ENCODE measurements around the gene SOBP. TPM values are rescaled to one million over a fixed set of nuclear protein-coding genes. Genes with fewer than 3 reads are reported as not detected.

Gene SOBP
- total RNA-seq, 1 donor from 2014 or later, result 16.1 TPM

- no peak overlapping the region for H3K4me3 Mint-ChIP-seq (ENCODE audit: unreplicated experiment)
- H3K27me3 Mint-ChIP-seq (ENCODE audit: unreplicated experiment), result no peaks in the 10 kb centered on the region
- H3K27ac Mint-ChIP-seq (ENCODE audit: unreplicated experiment), result no peak overlapping the region
- no peak for DNase-seq
- no peaks in the 10 kb centered on the region for H3K36me3 Mint-ChIP-seq (ENCODE audit: unreplicated experiment)
- peaks cover 3% of the 10 kb centered on the region for H3K9me3 Mint-ChIP-seq (ENCODE audit: unreplicated experiment)
- TF ChIP-seq, protein P1, sequence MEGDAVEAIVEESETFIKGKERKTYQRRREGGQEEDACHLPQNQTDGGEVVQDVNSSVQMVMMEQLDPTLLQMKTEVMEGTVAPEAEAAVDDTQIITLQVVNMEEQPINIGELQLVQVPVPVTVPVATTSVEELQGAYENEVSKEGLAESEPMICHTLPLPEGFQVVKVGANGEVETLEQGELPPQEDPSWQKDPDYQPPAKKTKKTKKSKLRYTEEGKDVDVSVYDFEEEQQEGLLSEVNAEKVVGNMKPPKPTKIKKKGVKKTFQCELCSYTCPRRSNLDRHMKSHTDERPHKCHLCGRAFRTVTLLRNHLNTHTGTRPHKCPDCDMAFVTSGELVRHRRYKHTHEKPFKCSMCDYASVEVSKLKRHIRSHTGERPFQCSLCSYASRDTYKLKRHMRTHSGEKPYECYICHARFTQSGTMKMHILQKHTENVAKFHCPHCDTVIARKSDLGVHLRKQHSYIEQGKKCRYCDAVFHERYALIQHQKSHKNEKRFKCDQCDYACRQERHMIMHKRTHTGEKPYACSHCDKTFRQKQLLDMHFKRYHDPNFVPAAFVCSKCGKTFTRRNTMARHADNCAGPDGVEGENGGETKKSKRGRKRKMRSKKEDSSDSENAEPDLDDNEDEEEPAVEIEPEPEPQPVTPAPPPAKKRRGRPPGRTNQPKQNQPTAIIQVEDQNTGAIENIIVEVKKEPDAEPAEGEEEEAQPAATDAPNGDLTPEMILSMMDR (IDR thresholded peaks at IDR 0.05; ENCODE audit: partially characterized antibody, unreplicated experiment), result no peak
- peaks cover 23% of the 10 kb centered on the region for H3K4me1 Mint-ChIP-seq (ENCODE audit: low read depth, unreplicated experiment)
These were observed 217.7 kb downstream of the SOBP start for GRCh38 chr6:107707346-107708275.

DNA sequence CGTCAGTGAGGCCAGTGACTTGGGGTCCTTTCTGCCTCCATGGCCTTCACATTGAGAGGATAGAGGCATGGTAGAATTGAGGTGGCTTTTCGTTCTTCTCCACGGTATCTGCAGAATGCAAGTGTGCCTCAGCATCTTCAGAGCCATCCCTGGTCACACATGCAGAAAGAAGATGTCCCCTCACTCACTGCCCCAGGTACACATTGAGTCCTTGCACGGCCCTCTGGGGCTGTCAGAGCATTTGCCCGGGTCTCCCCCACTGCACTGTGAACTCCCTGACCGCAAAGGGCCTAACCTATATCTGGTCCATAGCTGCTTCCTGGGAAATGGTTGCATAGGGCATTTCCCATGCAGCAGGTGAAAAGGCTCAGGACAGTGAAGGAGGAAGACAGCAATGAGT, 218.5 kb downstream of the SOBP start:
- Mint-ChIP-seq H3K36me3 (ENCODE audit: unreplicated experiment) (no peaks in the 10 kb centered on the region), H3K9me3 (ENCODE audit: unreplicated experiment) (peaks cover 4% of the 10 kb centered on the region), H3K27me3 (ENCODE audit: unreplicated experiment) (no peaks in the 10 kb centered on the region), H3K4me1 (ENCODE audit: low read depth, unreplicated experiment) (peaks cover 27% of the 10 kb centered on the region), H3K27ac (ENCODE audit: unreplicated experiment) (no peak overlapping the region), H3K4me3 (ENCODE audit: unreplicated experiment) (no peak overlapping the region)
- DNase-seq, result no peak
- TF ChIP-seq, protein P1 (IDR thresholded peaks at IDR 0.05; ENCODE audit: partially characterized antibody, unreplicated experiment), result no peak

GRCh38 chr6:107709341-107709740, 219.4 kb downstream of the SOBP start:
- Mint-ChIP-seq H3K27ac (ENCODE audit: unreplicated experiment) (no peak overlapping the region), H3K9me3 (ENCODE audit: unreplicated experiment) (peaks cover 4% of the 10 kb centered on the region)

More at GRCh38 chr6:107709341-107709740, 219.4 kb downstream of the SOBP start:
- Mint-ChIP-seq H3K4me1 (ENCODE audit: low read depth, unreplicated experiment) (peaks cover 21% of the 10 kb centered on the region), H3K36me3 (ENCODE audit: unreplicated experiment) (no peaks in the 10 kb centered on the region), H3K4me3 (ENCODE audit: unreplicated experiment) (no peak overlapping the region), H3K27me3 (ENCODE audit: unreplicated experiment) (no peaks in the 10 kb centered on the region)
- no peak for DNase-seq
- TF ChIP-seq, protein P1 (IDR thresholded peaks at IDR 0.05; ENCODE audit: partially characterized antibody, unreplicated experiment), result no peak

Other genes with a start within 250 kb of the SOBP start
- 6.5 TPM for gene PDSS2, start 30.6 kb upstream of the SOBP start, total RNA-seq (ENCODE audit: unreplicated experiment)